Measurements from ENCODE around the gene SART1.
"Not testable (repeated sequence)": the region's sequence is repeated elsewhere in the genome, so short reads cannot be mapped to it uniquely, and the experiment has no call there.

The SART1 gene

DNA sequence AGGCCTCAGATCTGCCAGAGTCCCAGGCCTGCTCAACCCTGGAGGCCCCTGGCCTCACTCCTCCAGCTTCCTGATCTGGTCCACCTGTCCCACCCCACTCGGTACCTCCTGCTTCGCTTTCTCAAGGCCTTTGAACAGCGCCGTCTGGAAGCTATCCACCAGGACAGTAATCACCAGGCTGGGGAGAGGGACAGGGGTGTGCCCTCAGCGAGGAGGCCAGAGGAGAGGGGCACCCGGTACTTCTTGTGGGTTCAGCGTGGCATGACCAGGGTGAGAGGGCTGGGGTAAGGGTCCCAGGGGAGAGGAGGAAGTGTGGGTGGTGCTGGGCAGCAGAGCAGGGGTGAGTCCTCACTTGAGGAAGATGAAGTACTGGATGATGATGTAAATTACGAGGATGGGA lies 58.7 kb downstream of the SART1 start:
- Histone ChIP-seq H3K27ac (no peak overlapping the region), H3K9ac (ENCODE audit: insufficient read length) (no peak overlapping the region), H3K4me3 (no peak overlapping the region), H3K9me3 (ENCODE audit: low read depth, low read length) (no peaks in the 10 kb centered on the region), H3K36me3 (ENCODE audit: insufficient read depth, low read length) (no peaks in the 10 kb centered on the region)
- no peak for DNase-seq (ENCODE audit: low read depth, low spot score)
- TF ChIP-seq EZH2 (IDR thresholded peaks at IDR 0.05) (no peak), FOXP2 (optimal IDR thresholded peaks at IDR 0.05; ENCODE audit: control extremely low read depth, extremely low read length, insufficient read depth) (no peak), POLR2AphosphoS5 (IDR thresholded peaks at IDR 0.05; ENCODE audit: borderline replicate concordance, low read depth, low read length) (no peak)

DNA sequence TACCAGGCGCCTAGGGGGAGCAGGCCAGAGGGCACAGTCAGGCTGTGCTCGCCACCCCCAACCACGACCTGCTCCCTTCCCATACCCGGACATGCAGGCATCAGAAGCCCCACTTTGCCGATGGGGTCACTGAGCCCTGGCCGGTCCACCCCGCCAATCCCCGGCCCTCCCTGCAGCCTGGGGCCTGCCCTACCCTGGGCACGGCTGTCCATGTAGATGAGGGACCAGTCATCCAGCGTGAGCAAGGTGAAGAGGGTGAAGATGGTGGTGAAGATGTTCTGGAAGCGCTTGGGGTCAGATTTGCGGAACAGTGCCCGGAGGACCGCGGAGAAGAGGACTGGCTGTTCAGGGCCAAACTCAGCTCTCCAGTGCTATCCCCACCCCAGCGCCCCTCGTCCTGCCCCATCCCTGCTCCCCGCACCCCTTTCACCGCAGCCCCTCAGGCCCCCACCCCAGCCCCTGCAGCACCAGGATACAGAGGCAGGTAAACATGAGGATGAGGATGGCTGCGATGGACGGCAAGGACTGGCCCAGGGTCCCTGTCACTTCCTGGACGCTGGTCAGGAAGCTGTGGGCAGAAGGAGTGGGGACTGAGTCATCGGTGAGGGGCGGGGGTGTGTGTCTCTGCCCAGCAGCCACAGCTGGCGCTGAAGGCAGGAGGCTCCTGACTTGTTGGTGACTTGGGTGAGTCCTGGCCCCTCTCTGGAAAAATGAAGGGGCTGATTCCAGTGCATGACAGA lies 59.3 kb downstream of the SART1 start:
- H3K27ac ChIP-seq, result no peak overlapping the region
- H3K9ac ChIP-seq (ENCODE audit: insufficient read length), result no peak overlapping the region
- H3K36me3 ChIP-seq (ENCODE audit: insufficient read depth, low read length), result no peaks in the 10 kb centered on the region
- H3K9me3 ChIP-seq (ENCODE audit: low read depth, low read length), result no peaks in the 10 kb centered on the region
- H3K4me3 ChIP-seq, result no peak overlapping the region
- TF ChIP-seq POLR2AphosphoS5 (IDR thresholded peaks at IDR 0.05; ENCODE audit: borderline replicate concordance, low read depth, low read length) (no peak), EZH2 (IDR thresholded peaks at IDR 0.05) (no peak), FOXP2 (optimal IDR thresholded peaks at IDR 0.05; ENCODE audit: control extremely low read depth, extremely low read length, insufficient read depth) (no peak)
- no peak for DNase-seq (ENCODE audit: low read depth, low spot score)

DNA sequence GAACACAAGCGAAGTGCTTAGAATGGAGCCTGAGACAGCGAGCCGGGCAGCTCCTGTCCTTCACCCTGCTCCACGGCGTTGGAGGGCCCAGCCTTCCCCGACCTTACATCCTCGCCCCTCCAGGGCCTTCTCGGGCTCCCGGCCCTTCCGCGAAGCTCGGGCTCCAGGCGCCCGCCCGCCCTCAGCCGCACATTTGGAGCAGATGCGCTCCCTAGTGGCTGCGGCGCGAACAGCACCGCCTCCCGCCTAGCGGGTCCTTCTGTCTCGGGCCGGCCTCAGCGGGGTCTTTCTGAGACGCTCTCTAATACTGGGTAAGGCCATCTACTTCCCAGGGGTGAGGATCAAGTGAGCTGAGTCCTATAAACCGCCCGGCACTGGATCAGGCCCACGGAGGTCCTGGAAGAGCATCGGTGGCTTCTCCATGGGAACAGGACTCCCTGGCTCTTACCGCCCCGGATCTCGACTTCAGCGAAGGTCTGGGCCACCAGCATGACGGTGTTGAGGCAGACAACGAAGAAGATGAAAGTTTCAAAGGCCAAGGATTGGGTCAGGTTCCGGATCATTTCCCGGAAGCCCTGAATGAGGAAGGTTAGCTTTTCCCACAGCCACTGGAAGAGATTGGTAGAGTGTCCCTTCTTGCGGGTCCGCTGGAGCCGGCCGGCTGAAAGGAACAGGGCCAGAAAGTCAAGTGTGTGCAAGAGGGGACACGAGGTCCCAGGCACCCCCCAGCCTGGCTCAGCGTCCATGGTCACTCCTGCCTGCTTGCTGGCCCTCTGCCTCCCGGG lies 61.1 kb downstream of the SART1 start:
- H3K9ac ChIP-seq (ENCODE audit: insufficient read length), result peak overlapping the region; percentile 56
- no peaks in the 10 kb centered on the region for H3K36me3 ChIP-seq (ENCODE audit: insufficient read depth, low read length)
- H3K4me3 ChIP-seq, result peak overlapping the region; percentile 54
- H3K9me3 ChIP-seq (ENCODE audit: low read depth, low read length), result no peaks in the 10 kb centered on the region
- no peak overlapping the region for H3K27ac ChIP-seq
- DNase-seq (ENCODE audit: low read depth, low spot score), result no peak
- TF ChIP-seq FOXP2 (optimal IDR thresholded peaks at IDR 0.05; ENCODE audit: control extremely low read depth, extremely low read length, insufficient read depth), result no peak
- no peak for TF ChIP-seq EZH2 (IDR thresholded peaks at IDR 0.05)
- TF ChIP-seq POLR2AphosphoS5 (IDR thresholded peaks at IDR 0.05; ENCODE audit: borderline replicate concordance, low read depth, low read length), result no peak

DNA sequence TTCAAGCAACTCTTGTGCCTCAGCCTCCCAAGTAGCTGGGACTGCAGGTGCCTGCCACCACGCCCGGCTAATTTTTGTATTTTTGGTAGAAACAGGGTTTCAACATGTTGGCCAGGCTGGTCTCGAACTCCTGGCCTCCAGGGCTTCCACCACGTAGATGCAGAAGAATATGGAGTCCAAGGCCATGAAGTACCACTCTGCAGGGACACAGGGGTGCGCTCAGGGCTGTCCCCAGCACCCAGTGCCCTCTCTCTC lies 61.6 kb downstream of the SART1 start:
- H3K36me3 ChIP-seq (ENCODE audit: insufficient read depth, low read length); DNase-seq (ENCODE audit: low read depth, low spot score); H3K27ac ChIP-seq; H3K9ac ChIP-seq (ENCODE audit: insufficient read length); H3K9me3 ChIP-seq (ENCODE audit: low read depth, low read length); H3K4me3 ChIP-seq: not testable (repeated sequence)

DNA sequence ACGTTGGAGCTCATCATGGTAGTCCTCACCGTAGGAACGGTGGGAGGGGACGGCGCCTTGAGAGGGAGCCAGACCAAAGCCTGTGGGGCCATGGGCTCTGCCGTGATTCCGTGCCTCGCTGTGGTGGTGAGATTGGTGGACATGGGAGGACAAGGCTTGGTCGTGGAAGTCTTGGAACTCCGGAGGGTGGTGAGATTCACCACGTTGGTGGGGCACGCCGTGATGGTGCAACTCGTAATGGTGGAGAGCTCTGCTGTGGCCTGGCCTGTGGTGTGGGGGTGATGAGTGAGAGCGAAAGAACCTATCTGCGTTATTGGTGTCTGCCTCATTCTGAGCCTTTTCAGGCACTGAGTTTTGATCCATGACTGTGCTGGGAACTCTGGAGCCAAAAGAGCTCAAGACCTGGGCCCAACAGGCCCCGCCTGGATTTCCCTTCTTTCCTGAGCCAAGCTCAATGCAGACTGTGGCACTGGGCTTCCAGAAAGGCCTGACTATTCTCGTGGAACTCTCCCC lies 64.5 kb downstream of the SART1 start, which contains the start of gene CATSPER1:
CATSPER1 (minus strand) TSS at position 463 of the 513 bp plus-strand sequence; CDS start at position 363, 100 bp downstream.
- no peaks in the 10 kb centered on the region for H3K9me3 ChIP-seq (ENCODE audit: low read depth, low read length)
- no peak within 1 kb of the TSS for H3K4me3 ChIP-seq
- TF ChIP-seq FOXP2 (optimal IDR thresholded peaks at IDR 0.05; ENCODE audit: control extremely low read depth, extremely low read length, insufficient read depth), result no peak
- no peak for TF ChIP-seq EZH2 (IDR thresholded peaks at IDR 0.05)
- no peak for TF ChIP-seq POLR2AphosphoS5 (IDR thresholded peaks at IDR 0.05; ENCODE audit: borderline replicate concordance, low read depth, low read length)
- no peaks in the 10 kb centered on the region for H3K36me3 ChIP-seq (ENCODE audit: insufficient read depth, low read length)
- no peak for DNase-seq (ENCODE audit: low read depth, low spot score)
- H3K9ac ChIP-seq (ENCODE audit: insufficient read length), result no peak within 1 kb of the TSS
- no peak within 1 kb of the TSS for H3K27ac ChIP-seq

Data from SK-N-MC (cell line).